PC-3 (cell line): ENCODE measurements around the gene PRRT1B.

Source experiments
- CTCF ChIP-seq: fragments of 300-600 bp; sonication (generic); conservative IDR thresholded peaks from 2 replicates; pipeline ENCODE4 v1.5.1; 2017; ENCODE audit warnings: antibody characterized with exemption, low read depth, mild to moderate bottlenecking, low read length
- EZH2 ChIP-seq: fragments of 300-600 bp; sonication (generic); IDR thresholded peaks from one replicate; pipeline ENCODE4 v1.6.1; 2017; ENCODE audit warnings: antibody characterized with exemption, mild to moderate bottlenecking, low read length; ENCODE audit not compliant: unreplicated experiment
- EZH2phosphoT487 ChIP-seq: fragments of 300-600 bp; sonication (generic); IDR thresholded peaks from 2 replicates; pipeline ENCODE4 v1.6.1; 2018; ENCODE audit warnings: mild to moderate bottlenecking, antibody characterized with exemption, low read length, borderline replicate concordance

DNA sequence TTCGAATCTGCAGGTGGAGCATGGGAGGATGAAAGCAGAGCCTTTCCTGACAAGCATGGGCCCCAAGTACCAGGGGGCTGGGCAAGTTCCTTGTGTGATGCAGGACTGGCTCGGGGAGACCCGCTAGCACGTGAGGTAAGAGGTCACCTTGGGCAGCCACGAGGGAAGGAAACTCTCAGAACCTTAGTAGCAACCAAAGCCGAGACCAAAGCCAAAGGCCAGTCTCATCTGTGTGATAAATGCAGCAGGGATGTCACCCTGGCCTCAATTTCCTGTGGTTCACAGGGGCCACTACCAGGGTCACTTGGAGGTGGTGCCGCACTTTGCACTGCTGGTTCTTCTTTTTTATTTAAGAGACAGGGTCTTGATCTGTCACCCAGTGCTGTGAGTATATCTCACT, 39.5 kb downstream of the PRRT1B start:
- TF ChIP-seq CTCF (no peak), EZH2 (no peak), EZH2phosphoT487 (no peak)
